CD14-positive monocyte (primary cell): ENCODE data around the gene ACSL1. TPM values are rescaled to one million over a fixed set of nuclear protein-coding genes. Genes with fewer than 3 reads are reported as not detected.

ENCODE experiments used
- DNase-seq, 3 donors: peaks; one replicate each; pipeline ENCODE4 v3.0.0-alpha.2; 2011 to 2022
- H2AFZ ChIP-seq: 2 replicates; pipeline ENCODE4 v1.6.0; 2012; ENCODE audit warnings: mild to moderate bottlenecking, low read depth, low read length, inconsistent platforms; ENCODE audit not compliant: insufficient read depth, poor library complexity, severe bottlenecking
- H3K27ac ChIP-seq, 2 donors: 1 replicate in 1 of 2; 2 replicates in 1 of 2; pipeline ENCODE4 v1.5.1; 2012 to 2013; ENCODE audit warnings: low read length in 2 of 2, control low read depth in 1 of 2, inconsistent platforms in 1 of 2, low read depth in 1 of 2, mild to moderate bottlenecking in 1 of 2
- H3K27me3 ChIP-seq, 2 donors: one replicate each; pipeline versions ENCODE4 v1.6.0 to v1.6.1; 2011 to 2013; ENCODE audit warnings: low read length in 2 of 2; ENCODE audit not compliant: control insufficient read depth in 2 of 2, insufficient read depth in 2 of 2
- H3K36me3 ChIP-seq, 2 donors: replicated peaks in 1 of 2; 1 replicate in 1 of 2; 2 replicates in 1 of 2; pipeline versions ENCODE4 v1.5.1 to v1.6.1; 2012 to 2013; ENCODE audit warnings: low read length in 2 of 2, control low read depth in 1 of 2, inconsistent platforms in 1 of 2, mild to moderate bottlenecking in 1 of 2; ENCODE audit not compliant: insufficient read depth in 2 of 2, control insufficient read depth in 1 of 2
- H3K4me1 ChIP-seq, 2 donors: 1 replicate in 1 of 2; 2 replicates in 1 of 2; pipeline versions ENCODE4 v1.5.1 to v1.6.1; 2012 to 2013; ENCODE audit warnings: low read length in 2 of 2, control low read depth in 1 of 2, inconsistent platforms in 1 of 2, mild to moderate bottlenecking in 1 of 2, moderate library complexity in 1 of 2; ENCODE audit not compliant: insufficient read depth in 2 of 2, control insufficient read depth in 1 of 2
- H3K4me2 ChIP-seq: replicated peaks from 2 replicates; pipeline ENCODE3; 2012; ENCODE audit warnings: low read length, moderate library complexity, mild to moderate bottlenecking; ENCODE audit not compliant: poor library complexity, severe bottlenecking; ENCODE audit errors: extremely low read depth
- H3K4me3 ChIP-seq, 3 experiments: fragments of 200-600 bp in 1 of 3; sonication (generic) in 1 of 3; replicated peaks in 1 of 3; 1 replicate in 2 of 3; 2 replicates in 1 of 3; pipeline ENCODE4 v1.5.1; 2011 to 2013; ENCODE audit warnings: low read length in 3 of 3, mild to moderate bottlenecking in 3 of 3, control low read depth in 2 of 3, low read depth in 2 of 3, inconsistent platforms in 1 of 3, moderate library complexity in 1 of 3
- H3K79me2 ChIP-seq: 2 replicates; pipeline ENCODE4 v1.6.0; 2012; ENCODE audit warnings: mild to moderate bottlenecking, control low read depth, inconsistent platforms, low read length, moderate library complexity; ENCODE audit not compliant: insufficient read depth
- H3K9ac ChIP-seq: 2 replicates; pipeline ENCODE4 v1.6.0; 2017; ENCODE audit warnings: low read length, mild to moderate bottlenecking; ENCODE audit not compliant: insufficient read depth, poor library complexity, severe bottlenecking
- H3K9me3 ChIP-seq, 2 donors: replicated peaks in 1 of 2; 1 replicate in 1 of 2; 2 replicates in 1 of 2; pipeline versions ENCODE4 v1.5.1 to v1.6.1; 2012 to 2013; ENCODE audit warnings: low read length in 2 of 2, control low read depth in 1 of 2; ENCODE audit not compliant: control insufficient read depth in 1 of 2, insufficient read depth in 1 of 2
- H4K20me1 ChIP-seq: 2 replicates; pipeline ENCODE4 v1.6.0; 2012; ENCODE audit warnings: mild to moderate bottlenecking, low read length, control low read depth, moderate library complexity; ENCODE audit not compliant: insufficient read depth
- H3K27ac Mint-ChIP-seq, 7 donors: one replicate each; pipeline ENCODE4 v1.8.0; 2020; ENCODE audit warnings: mild to moderate bottlenecking in 7 of 7, mixed read lengths in 7 of 7, moderate library complexity in 6 of 7, inconsistent platforms in 2 of 7
- H3K27me3 Mint-ChIP-seq, 3 donors: one replicate each; pipeline ENCODE4 v1.8.0; 2021 to 2022; ENCODE audit warnings: low read depth in 3 of 3, mild to moderate bottlenecking in 3 of 3, mixed read lengths in 3 of 3, moderate library complexity in 3 of 3, inconsistent platforms in 1 of 3
- H3K36me3 Mint-ChIP-seq, 2 donors: one replicate each; pipeline ENCODE4 v1.8.0; 2020; ENCODE audit warnings: mixed read lengths in 2 of 2, inconsistent platforms in 1 of 2, mild to moderate bottlenecking in 1 of 2
- H3K4me1 Mint-ChIP-seq: one replicate; pipeline ENCODE4 v1.8.0; 2020; ENCODE audit warnings: mild to moderate bottlenecking, mixed read lengths
- H3K4me3 Mint-ChIP-seq, 2 donors: one replicate each; pipeline ENCODE4 v1.8.0; 2020; ENCODE audit warnings: mild to moderate bottlenecking in 2 of 2, mixed read lengths in 2 of 2, moderate library complexity in 1 of 2
- H3K9me3 Mint-ChIP-seq, 7 donors: one replicate each; pipeline ENCODE4 v1.8.0; 2020 to 2022; ENCODE audit warnings: mixed read lengths in 7 of 7, mild to moderate bottlenecking in 6 of 7, moderate library complexity in 6 of 7, inconsistent platforms in 2 of 7
- CTCF ChIP-seq: fragments of 200-600 bp; IDR thresholded peaks from one replicate; pipeline ENCODE4 v1.8.0; 2022; ENCODE audit warnings: antibody characterized with exemption, mild to moderate bottlenecking
- WGBS: methylation state at CpG from one replicate; pipeline ENCODE4 v1.1.5; 2013; ENCODE audit warnings: missing lambda C conversion rate; ENCODE audit not compliant: insufficient coverage; 5-methylcytosine and 5-hydroxymethylcytosine counted together
- intact Hi-C, 2 donors: fragments of 100-400 bp; cut with micrococcal nuclease; formaldehyde crosslinking; loops; one replicate each; pipeline versions ENCODE4 v1.15.0 to v1.15.1; 2023
- polyA plus RNA-seq, 3 donors: library from polyadenylated mRNA; depleted of rRNA in 1 of 3; unstranded in 2 of 3; stranded (reverse) in 1 of 3; fragments of 300-500 nt in 2 of 3; fragments of >200 nt in 1 of 3; fragmentation: Illumina TruSeq in 2 of 3; gene quantifications; 1 replicate in 2 of 3; 2 replicates in 1 of 3; pipeline ENCODE4 v1.2.3, GENCODE V29; 2012 to 2021

Gene ACSL1
- polyA plus RNA-seq, 3 donors: 72.4 to 115 (median 115) TPM

- H3K4me2 ChIP-seq: no peak overlapping the region
- Mint-ChIP-seq H3K9me3 (no peaks in the 10 kb centered on the region), H3K27ac (peak overlapping the region in 3 of 7 donors; percentile 22 to 73 (median 60)), H3K27me3 (peaks cover 0 to 2% (median 0%) of the 10 kb centered on the region in 3 donors), H3K36me3 (peaks cover 68 to 72% of the 10 kb centered on the region in 2 donors), H3K4me3 (no peak overlapping the region), H3K4me1 (peaks cover 56% of the 10 kb centered on the region)
- H2AFZ ChIP-seq: no peak overlapping the region
- no peak for TF ChIP-seq CTCF
- H3K27ac ChIP-seq: no peak overlapping the region
- peaks cover 100% of the 10 kb centered on the region for H3K79me2 ChIP-seq
- H3K36me3 ChIP-seq: peaks cover 24 to 47% of the 10 kb centered on the region in 2 donors
- DNase-seq: no peak
- 90% methylated on average over 9 of the region's 11 CpGs for WGBS
- intact Hi-C loops: loop anchor here in 1 of 2 donors (10.0 kb wide), 1 partner anchor 61 kb away; no protein-coding TSS in a partner anchor
- H3K4me1 ChIP-seq: peaks cover 7 to 44% of the 10 kb centered on the region in 2 donors
- no peak overlapping the region for H3K4me3 ChIP-seq
- H3K9me3 ChIP-seq: no peaks in the 10 kb centered on the region
- no peak overlapping the region for H3K9ac ChIP-seq
- H4K20me1 ChIP-seq: peaks cover 100% of the 10 kb centered on the region
- H3K27me3 ChIP-seq: no peaks in the 10 kb centered on the region
Measured at GRCh38 chr4:184805462-184806228, 20.1 kb downstream of the ACSL1 start.

GRCh38 chr4:184804621-184805020 lies 21.1 kb downstream of the ACSL1 start:
- intact Hi-C loops: loop anchor here in 1 of 2 donors (10.0 kb wide), 1 partner anchor 60 kb away; no protein-coding TSS in a partner anchor
- no peaks in the 10 kb centered on the region for H3K27me3 Mint-ChIP-seq
- H3K36me3 Mint-ChIP-seq: peaks cover 72 to 74% of the 10 kb centered on the region in 2 donors
- no peaks in the 10 kb centered on the region for H3K27me3 ChIP-seq
- no peak overlapping the region for H3K9ac ChIP-seq
- peaks cover 59% of the 10 kb centered on the region for H3K4me1 Mint-ChIP-seq
- DNase-seq: no peak
- peaks cover 3 to 37% of the 10 kb centered on the region in 2 donors for H3K4me1 ChIP-seq
- no CpG with 5 or more reads among the region's 5 CpGs for WGBS
- H3K36me3 ChIP-seq: peaks cover 33 to 49% of the 10 kb centered on the region in 2 donors
- no peak overlapping the region for H3K4me3 ChIP-seq
- H3K4me3 Mint-ChIP-seq: no peak overlapping the region
- H3K79me2 ChIP-seq: peaks cover 100% of the 10 kb centered on the region
- H3K27ac ChIP-seq: no peak overlapping the region
- H2AFZ ChIP-seq: no peak overlapping the region
- H3K4me2 ChIP-seq: no peak overlapping the region
- H3K9me3 ChIP-seq: no peaks in the 10 kb centered on the region
- H3K9me3 Mint-ChIP-seq: no peaks in the 10 kb centered on the region
- TF ChIP-seq CTCF: no peak
- H3K27ac Mint-ChIP-seq: no peak overlapping the region
- peaks cover 100% of the 10 kb centered on the region for H4K20me1 ChIP-seq
